ENCODE measurements around the gene TMEM14B.

TMEM14B gene

DNA sequence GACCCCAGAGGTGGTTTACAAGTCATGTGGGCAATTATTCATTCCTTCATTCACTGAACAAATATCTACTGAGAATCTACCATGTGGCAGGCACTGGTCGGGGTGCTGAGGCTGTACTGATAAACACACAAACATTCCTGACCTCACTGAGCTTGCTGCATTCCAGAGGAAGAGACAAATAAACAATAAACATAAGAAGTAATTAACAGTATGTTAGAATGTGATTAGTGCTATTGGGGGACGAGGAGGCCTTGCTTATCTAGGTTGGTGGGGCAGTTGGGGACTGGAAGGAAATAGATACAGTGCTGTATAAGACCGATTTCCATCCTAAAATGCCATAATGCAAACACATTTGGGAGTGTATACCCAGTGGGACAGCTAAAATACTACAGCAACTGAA lies 46.6 kb downstream of the TMEM14B start:
- no peak overlapping the region for H3K27ac ChIP-seq
- in situ Hi-C loops (cut with HindIII; ENCODE audit: low pct_ligation_motif_present, low sequenced_read_pairs), result no loop called here
- H3K36me3 ChIP-seq (replicated peaks), result no peaks in the 10 kb centered on the region
- DNase-seq, result no peak
- no peak overlapping the region for H3K4me3 ChIP-seq (ENCODE audit: low read depth, low read length)
- no peak for TF ChIP-seq CTCF (IDR thresholded peaks at IDR 0.05; ENCODE audit: low read depth, low read length, missing control alignments)
- H3K27me3 ChIP-seq (replicated peaks), result no peaks in the 10 kb centered on the region

DNA sequence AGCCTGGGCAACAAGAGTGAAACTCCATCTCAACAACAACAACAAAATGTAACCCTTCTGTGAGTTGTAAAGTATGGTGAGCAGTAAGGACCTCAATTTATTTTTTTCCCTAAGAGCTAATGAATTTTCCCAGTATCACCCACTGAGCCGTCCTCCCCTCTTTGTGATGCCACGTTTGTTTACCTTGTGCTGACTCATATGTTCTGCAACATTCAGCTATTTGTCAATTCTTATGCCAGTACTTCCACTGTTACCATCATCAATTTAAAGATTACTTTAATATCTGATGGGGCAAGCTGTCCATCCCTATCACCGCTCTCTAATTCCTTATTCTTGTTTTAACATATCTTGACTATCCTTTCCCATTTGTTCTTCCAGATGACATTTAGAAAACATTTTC lies 53.2 kb downstream of the TMEM14B start:
- no peak overlapping the region for H3K27ac ChIP-seq
- TF ChIP-seq CTCF (IDR thresholded peaks at IDR 0.05; ENCODE audit: low read depth, low read length, missing control alignments), result no peak
- H3K4me3 ChIP-seq (ENCODE audit: low read depth, low read length), result no peak overlapping the region
- in situ Hi-C loops (cut with HindIII; ENCODE audit: low pct_ligation_motif_present, low sequenced_read_pairs), result no loop called here
- no peaks in the 10 kb centered on the region for H3K27me3 ChIP-seq (replicated peaks)
- H3K36me3 ChIP-seq (replicated peaks), result no peaks in the 10 kb centered on the region
- DNase-seq, result peak; percentile 43

DNA sequence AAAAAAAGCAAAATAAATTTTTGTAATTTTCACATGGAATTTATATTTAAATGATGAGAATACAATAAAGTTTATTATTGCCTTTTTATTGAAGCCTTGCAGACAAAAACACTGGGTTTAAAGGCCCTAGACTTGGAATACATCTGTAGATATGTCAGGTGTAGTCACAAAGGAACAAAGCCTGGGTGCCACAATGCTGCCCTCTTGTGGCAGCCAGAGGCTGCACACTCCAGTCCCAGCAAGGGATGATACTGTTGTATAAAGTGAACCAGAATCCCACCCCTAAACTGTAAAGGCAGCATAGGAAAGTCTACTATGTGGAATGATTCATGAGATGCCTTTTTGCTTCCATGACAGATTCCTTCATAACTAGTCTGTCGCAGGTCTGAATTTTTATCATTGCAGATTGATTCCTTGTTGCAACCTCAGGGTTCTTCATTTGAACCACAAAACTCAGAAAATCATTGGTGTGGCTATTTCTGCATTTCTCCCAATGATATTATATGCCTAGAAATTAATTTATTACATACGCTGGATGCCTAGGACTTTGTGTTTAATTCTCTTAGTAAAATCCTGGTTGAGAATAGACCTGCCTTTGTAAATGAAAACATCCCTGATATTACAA lies 53.7 kb downstream of the TMEM14B start:
- TF ChIP-seq CTCF (IDR thresholded peaks at IDR 0.05; ENCODE audit: low read depth, low read length, missing control alignments), result peak; percentile 100
- H3K27me3 ChIP-seq (replicated peaks), result no peaks in the 10 kb centered on the region
- no peak overlapping the region for H3K4me3 ChIP-seq (ENCODE audit: low read depth, low read length)
- in situ Hi-C loops (cut with HindIII; ENCODE audit: low pct_ligation_motif_present, low sequenced_read_pairs), result no loop called here
- H3K27ac ChIP-seq, result no peak overlapping the region
- peak; percentile 43 for DNase-seq
- no peaks in the 10 kb centered on the region for H3K36me3 ChIP-seq (replicated peaks)
